HG03521 (cell line): Measurements from ENCODE around the gene USP7.
"Not testable (repeated sequence)": the region's sequence is repeated elsewhere in the genome, so short reads cannot be mapped to it uniquely, and the experiment has no call there.

ENCODE experiments used
- ATAC-seq: cut with Tn5 transposase; IDR thresholded peaks from one replicate; pipeline ENCODE4 v1.9.1; 2021; ENCODE audit warnings: mild to moderate bottlenecking, moderate library complexity; ENCODE audit not compliant: unreplicated experiment

The USP7 gene

DNA sequence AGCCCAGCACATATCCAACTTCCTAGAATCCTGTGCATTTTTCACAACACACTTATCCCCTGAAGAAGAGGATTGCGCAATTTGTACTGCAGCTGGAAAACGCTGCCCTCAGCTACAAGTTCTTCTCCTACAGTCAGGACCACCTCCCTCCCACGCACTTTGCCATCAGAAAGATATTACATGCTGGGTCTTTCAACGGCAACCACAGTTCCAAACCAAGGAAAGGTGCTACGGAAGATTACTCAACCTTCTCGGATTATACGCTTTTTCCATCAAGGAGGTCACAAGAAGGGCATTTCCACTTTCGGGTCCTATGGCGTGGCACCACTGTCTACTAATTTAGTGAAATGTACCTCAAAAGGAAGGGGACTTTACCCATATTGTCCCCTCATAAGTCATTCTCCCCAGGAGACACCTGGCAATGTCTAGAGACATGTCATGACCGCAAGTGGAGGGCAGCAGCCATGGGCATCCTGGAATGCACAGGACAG lies 35.2 kb downstream of the USP7 start:
- ATAC-seq: no peak

GRCh38 chr16:8926827-8927226 lies 36.9 kb downstream of the USP7 start:
- ATAC-seq: no peak

DNA sequence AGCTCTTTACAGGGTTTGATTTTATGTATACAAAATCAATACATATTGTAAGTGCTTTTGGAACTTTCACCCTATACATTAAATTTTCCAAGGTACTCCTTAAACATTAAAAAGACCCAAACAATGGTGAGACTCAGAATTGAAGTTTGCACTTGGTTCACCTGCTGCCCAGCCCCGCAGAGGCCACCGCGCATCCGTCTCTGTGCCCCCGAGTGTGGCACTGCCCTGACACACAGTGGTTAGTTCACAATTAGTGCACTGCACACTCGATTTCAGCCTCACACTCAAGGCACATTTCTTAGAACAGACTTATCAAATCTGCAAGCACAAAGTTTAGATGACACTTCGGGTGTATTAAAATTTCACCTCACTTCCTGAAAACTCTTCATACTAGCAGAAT lies 38.3 kb downstream of the USP7 start:
- no peak for ATAC-seq

- no peak for ATAC-seq
These were observed 39.5 kb downstream of the USP7 start for GRCh38 chr16:8924214-8924613.

DNA sequence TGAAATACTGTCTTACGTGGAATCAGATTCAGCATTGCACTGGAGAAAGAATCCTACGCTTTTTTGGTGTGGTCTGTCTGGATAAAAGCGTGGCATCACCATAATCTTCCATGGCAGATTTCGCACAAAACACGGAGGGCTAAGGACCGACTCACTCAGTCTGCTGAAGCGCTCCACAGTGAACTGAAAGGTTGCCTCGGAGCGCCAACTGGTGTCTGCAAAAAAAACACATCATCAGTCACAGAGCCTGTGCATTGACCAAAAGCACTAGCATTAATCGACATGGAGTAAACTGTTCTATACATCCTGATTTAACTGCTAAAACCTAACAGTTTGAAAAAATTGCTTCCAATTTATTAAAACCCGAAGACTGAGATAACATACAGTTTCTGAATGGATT lies 40.5 kb downstream of the USP7 start:
- no peak for ATAC-seq

DNA sequence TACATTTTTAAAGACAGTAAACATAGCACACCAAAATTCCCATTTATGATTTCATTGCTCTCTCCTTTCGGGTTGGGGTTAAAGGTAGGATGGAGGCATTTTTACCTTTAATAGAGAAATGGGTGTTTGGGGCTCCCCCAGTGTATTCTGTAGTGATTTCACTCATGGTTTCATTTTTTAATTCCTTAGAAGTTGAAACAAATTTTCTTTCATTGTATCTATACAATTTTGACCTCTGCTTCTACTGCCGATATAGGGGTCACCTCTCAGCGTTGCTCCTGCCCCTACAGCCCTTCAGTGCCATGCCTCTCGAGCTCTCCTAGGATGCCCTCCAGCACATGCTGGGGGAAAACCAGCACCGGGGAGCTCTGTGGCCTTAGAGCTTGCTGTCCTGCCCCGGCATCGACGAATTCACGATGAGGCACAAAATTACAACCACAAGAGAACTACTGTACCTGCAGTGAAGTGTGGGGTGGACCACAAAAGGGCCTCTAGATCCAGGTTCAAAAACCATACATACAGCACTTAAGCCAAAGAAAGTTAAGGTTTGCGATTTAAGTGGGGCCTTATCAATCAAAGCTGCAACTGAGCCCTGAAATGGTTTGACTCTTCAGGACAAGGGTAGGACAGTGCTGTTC lies 42.2 kb downstream of the USP7 start:
- no peak for ATAC-seq

GRCh38 chr16:8920645-8921346 lies 42.9 kb downstream of the USP7 start:
- ATAC-seq: no peak

DNA sequence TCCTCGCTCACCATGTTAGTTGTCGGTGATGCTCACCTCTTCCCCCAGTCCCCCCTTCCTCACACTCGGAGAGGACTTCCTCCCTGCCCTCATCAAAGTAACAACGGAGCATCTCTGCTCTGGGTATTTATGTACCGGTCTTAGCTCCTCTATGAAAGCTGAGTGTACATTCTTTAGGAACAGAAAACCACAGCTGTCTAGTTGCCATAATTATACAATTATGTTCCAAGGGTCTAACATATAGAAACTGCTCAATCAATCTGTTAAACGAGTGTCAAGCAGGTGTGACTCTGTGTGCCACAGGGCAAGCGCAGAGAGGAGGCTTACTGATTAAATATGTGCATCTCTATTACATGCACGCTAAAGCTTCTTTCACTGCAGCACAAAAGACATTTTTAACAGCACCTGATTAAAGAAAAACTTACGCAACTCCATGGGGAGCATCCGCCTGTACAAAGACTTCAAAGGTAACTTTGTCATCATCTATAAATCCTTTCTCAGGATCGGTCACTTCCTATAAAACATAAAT lies 43.7 kb downstream of the USP7 start:
- no peak for ATAC-seq

GRCh38 chr16:8919089-8919933 lies 44.4 kb downstream of the USP7 start:
- ATAC-seq: no peak

DNA sequence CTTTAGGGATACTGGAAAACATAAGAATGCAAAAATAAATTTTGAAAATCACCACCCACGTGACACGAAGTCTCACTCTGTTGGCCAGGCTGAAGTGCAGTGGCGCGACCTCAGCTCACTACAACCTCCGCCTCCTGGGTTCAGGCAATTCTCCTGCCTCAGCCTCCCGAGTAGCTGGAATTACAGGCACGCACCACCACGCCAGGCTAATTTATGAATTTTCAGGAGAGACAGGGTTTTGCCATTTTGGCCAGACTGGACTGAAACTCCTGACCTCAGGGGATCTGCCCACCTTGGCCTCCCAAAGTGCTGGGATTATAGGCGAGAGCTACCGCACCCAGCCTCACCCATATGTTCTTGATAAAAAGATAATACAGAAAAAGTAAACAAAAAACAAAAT lies 46.4 kb downstream of the USP7 start:
- ATAC-seq: not testable (repeated sequence)

- no peak for ATAC-seq
These were observed 47.0 kb downstream of the USP7 start for GRCh38 chr16:8916541-8917225.

DNA sequence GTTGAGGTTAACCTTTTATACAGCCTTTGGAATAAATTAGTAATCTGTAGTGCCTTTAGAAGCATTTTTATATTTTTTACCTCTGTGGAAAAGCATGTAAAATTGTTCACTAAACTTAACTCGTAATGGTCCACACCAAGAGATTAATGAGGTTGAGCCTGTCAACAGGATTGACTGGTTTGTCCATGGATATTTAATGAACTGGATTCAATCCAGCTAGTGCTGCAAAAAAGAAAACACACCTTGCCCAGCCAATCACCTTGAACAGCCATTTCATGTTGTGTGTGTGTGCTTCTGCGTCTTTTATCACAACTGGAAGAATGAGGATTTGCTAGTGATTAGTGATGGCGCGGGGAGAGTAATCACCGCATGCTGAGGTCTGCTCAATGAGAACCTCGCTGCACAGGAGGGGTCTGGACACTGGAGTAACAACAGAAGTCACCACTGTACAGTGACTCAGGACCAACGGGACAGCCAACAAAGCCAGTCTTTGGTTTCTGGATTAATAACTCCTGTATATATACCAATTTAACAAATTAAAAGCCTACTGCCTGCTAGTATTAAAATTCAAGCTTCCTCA lies 47.9 kb downstream of the USP7 start:
- ATAC-seq: no peak

DNA sequence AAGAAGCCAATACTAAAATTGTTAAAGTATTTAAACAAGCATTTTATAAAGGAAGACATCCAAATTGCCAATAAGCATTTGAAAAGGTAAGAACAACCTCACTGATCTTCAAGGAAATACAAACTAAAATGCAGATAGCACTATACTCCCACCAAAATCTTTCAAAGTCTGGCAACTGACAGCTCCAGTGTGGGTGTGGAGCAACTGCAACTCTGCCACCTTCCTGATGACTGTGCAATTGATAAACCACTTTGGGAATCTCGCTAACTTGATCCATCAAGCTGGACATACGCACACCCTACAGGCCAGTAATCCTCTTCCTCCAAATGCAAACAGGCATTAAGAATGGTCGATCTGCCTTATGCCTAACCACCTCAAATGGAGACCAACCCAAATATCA lies 49.6 kb downstream of the USP7 start:
- ATAC-seq: no peak

DNA sequence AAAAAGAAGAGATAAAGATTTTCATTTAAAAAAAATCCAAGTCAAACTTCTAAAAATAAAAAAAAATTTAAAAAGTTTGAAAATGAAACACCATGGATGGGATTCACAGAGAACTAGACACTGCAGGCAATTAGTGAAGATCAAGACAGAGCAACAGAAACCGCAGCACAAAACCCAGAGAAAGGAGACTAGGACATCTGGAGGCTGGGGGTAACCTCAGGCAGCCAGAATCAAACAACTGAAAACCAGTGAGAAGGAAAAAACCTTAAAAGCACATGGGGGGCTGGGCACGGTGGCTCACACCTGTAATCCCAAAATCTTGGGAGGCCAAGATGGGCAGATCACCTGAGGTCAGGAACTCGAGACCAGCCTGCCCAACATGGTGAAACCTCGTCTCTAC lies 50.9 kb downstream of the USP7 start:
- no peak for ATAC-seq

DNA sequence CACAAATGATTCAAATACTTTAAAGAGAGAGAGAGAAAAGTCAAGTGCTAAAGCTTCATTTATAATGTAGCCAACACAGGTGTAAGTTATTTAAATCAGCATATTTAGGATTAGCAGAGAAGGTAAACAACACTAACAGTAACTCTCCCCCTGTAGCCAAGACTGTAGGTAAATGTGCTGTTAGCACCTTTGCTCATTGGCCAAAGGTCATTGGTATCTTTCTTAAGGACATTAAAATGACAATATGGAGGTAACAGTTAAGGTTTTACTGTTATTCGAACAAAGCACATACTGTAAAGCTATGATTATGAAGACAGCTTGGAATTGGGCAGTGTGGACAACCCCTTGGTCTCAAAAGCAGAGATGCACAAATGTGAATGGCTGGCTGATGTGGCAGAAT lies 52.9 kb downstream of the USP7 start:
- ATAC-seq: no peak

- ATAC-seq: no peak
These were observed 54.8 kb downstream of the USP7 start for GRCh38 chr16:8908810-8909468.

DNA sequence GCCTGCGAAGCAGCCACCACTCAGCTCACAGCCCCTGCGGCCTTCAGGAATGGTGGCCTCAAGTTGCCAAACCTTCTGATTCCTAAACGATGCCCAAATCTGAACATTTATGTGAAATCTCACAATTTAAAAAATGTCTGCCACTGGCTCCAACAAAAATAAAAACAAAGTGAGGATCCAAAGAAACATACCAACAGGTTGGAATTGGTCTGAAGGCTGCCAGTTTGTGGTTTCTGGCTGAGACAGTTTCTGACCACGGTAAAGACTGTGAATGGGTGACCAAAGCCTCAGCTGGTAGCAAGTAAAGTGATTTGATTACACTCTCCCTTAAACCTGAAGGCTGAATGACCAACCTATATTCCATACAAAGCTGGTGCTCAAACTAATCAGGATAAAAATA lies 56.6 kb downstream of the USP7 start:
- no peak for ATAC-seq

DNA sequence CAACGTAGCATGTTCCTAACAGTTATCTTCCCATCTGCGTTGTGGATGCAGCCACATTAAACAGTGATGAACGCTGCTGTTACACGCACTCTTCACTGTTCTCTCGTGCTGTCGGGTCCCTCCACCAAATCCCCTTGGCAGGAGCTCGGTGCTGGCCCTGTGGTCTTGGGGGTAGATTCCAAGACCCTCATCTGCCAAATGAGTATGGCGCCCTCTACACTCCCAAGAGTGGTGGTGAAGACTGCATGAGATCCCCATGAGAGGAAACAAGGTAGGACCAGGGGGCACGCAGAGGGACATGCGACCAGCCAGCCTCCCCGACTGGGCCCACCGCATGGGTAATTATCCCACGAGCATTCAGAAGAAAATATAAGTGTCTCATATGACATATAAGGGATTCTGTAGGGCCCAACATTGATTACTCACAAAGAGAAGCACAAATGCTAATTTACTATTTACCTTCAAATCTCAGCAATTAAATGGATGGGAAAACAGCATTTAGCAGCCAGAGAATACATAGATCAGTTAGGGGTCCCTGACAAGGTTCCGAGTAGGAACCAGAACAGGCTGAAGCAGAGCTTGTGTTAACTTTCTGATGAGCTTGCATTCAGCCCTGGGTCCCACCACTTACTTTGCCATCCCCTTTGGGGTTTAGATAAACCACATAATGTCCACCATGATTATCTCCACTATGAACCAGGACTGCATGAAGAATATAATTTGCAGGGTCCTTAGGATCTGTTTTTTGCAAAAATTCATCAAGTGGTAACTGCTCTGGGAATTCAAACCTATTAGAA lies 57.7 kb downstream of the USP7 start:
- ATAC-seq: no peak

- no peak for ATAC-seq
These were observed 58.4 kb downstream of the USP7 start for GRCh38 chr16:8905168-8905762.
